GM12891 (cell line): ENCODE results near the gene FGFR2.

Experiments
- PAX5 ChIP-seq: IDR thresholded peaks from 2 replicates; pipeline ENCODE4 v1.6.1; 2011; ENCODE audit warnings: low read length, moderate library complexity, mild to moderate bottlenecking; ENCODE audit not compliant: insufficient read depth, severe bottlenecking
- POLR2A ChIP-seq: IDR thresholded peaks from 2 replicates; pipeline ENCODE4 v1.6.1; 2011; ENCODE audit warnings: low read depth, low read length, control low read depth
- POLR2AphosphoS5 ChIP-seq: IDR thresholded peaks from 2 replicates; pipeline ENCODE4 v1.6.1; 2011; ENCODE audit warnings: low read depth, low read length, control low read depth
- SPI1 ChIP-seq: IDR thresholded peaks from 2 replicates; pipeline ENCODE4 v1.6.1; 2011; ENCODE audit warnings: low read depth, low read length, control low read depth
- TAF1 ChIP-seq: IDR thresholded peaks from 2 replicates; pipeline ENCODE4 v1.6.1; 2011; ENCODE audit warnings: low read depth, low read length, control low read depth

DNA sequence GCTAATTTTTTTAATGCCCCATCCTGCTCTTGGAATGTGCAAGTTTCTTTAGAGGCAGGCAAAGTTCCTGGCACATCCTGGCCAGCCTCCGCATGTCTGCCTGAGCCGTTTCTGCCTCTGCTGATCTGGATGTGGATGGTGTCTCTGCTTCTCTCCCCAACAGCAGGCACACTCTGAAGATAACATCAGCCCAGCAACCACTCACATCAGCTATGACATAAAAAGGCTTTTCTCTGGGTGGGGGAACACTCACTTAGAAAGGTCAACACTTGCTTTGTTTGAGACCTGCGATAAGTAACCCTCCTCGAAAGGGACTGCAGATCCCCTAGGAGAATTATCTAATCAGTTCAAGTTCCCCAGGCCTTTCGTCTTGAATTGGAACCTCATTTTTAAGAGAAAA is 142.9 kb downstream of the FGFR2 start:
- TF ChIP-seq POLR2AphosphoS5 (no peak), POLR2A (no peak), TAF1 (no peak), SPI1 (no peak), PAX5 (no peak)
